SKM-1 treated with dmso at 0.1 percent for 144 hours (cell line): Measurements from ENCODE around the gene GLTP.
"Not testable (repeated sequence)": the region's sequence is repeated elsewhere in the genome, so short reads cannot be mapped to it uniquely, and the experiment has no call there.

ENCODE experiments used
- DNase-seq: peaks from one replicate; lab custom pipeline; 2025; ENCODE audit not compliant: unreplicated experiment; lab: John Stamatoyannopoulos, UW

The GLTP gene

GRCh38 chr12:109880043-109880931 lies at the start of gene GLTP:
GLTP (minus strand) TSS chr12:109880541; CDS start chr12:109880374, 167 bp downstream.
- DNase-seq = peak; percentile 46

- DNase-seq = not testable (repeated sequence)
Observed at GRCh38 chr12:109929326-109929725, 49.0 kb upstream of the GLTP start.

- DNase-seq = no peak
Observed at GRCh38 chr12:109928058-109928656, 47.8 kb upstream of the GLTP start.

GRCh38 chr12:109927622-109928021 lies 47.3 kb upstream of the GLTP start:
- DNase-seq = peak; percentile 1

- DNase-seq = no peak
Observed at GRCh38 chr12:109926488-109927210, 46.3 kb upstream of the GLTP start.

- DNase-seq = no peak
Observed at GRCh38 chr12:109926016-109926415, 45.7 kb upstream of the GLTP start.

- no peak for DNase-seq
Observed at GRCh38 chr12:109925185-109925840, 45.0 kb upstream of the GLTP start.

- no peak for DNase-seq
Observed at GRCh38 chr12:109923481-109924245, 43.3 kb upstream of the GLTP start.

- DNase-seq = no peak
Observed at GRCh38 chr12:109923038-109923437, 42.7 kb upstream of the GLTP start.

- DNase-seq = no peak
Observed at GRCh38 chr12:109921982-109922381, 41.6 kb upstream of the GLTP start.

- DNase-seq = no peak
Observed at GRCh38 chr12:109920261-109920780, 40.0 kb upstream of the GLTP start.

- no peak for DNase-seq
Observed at GRCh38 chr12:109919456-109919855, 39.1 kb upstream of the GLTP start.

GRCh38 chr12:109916045-109916444 lies 35.7 kb upstream of the GLTP start:
- DNase-seq = no peak

GRCh38 chr12:109915171-109916040 lies 35.1 kb upstream of the GLTP start:
- no peak for DNase-seq

GRCh38 chr12:109914461-109914860 lies 34.1 kb upstream of the GLTP start:
- no peak for DNase-seq

GRCh38 chr12:109912855-109913321 lies 32.5 kb upstream of the GLTP start:
- no peak for DNase-seq

GRCh38 chr12:109910969-109911348 lies 30.6 kb upstream of the GLTP start:
- DNase-seq = peak; percentile 24

GRCh38 chr12:109910254-109910968 lies 30.1 kb upstream of the GLTP start:
- no peak for DNase-seq

GRCh38 chr12:109905301-109905700 lies 25.0 kb upstream of the GLTP start:
- DNase-seq = no peak
